Trophoblast cell (in vitro differentiated cells and primary cell): ENCODE measurements around the gene DNAJC4.

Source experiments
- DNase-seq, 2 donors: peaks; one replicate each; pipeline ENCODE4 v3.0.0-alpha.2; 2016
- H2AFZ ChIP-seq: 2 replicates; pipeline ENCODE4 v1.6.1; 2013; ENCODE audit warnings: low read length, moderate library complexity, mild to moderate bottlenecking; ENCODE audit not compliant: insufficient read depth, poor library complexity
- H2AK5ac ChIP-seq: 2 replicates; pipeline ENCODE4 v1.6.1; 2013; ENCODE audit warnings: mild to moderate bottlenecking, low read length
- H2BK120ac ChIP-seq: 2 replicates; pipeline ENCODE4 v1.6.1; 2013; ENCODE audit warnings: low read length, mild to moderate bottlenecking, moderate library complexity; ENCODE audit not compliant: insufficient read depth, poor library complexity
- H2BK12ac ChIP-seq: 2 replicates; pipeline ENCODE4 v1.6.1; 2013; ENCODE audit warnings: mild to moderate bottlenecking, low read length, moderate library complexity
- H2BK5ac ChIP-seq: 2 replicates; pipeline ENCODE4 v1.6.1; 2013; ENCODE audit warnings: low read length, low read depth, moderate library complexity, mild to moderate bottlenecking; ENCODE audit not compliant: poor library complexity
- H3K14ac ChIP-seq: 2 replicates; pipeline ENCODE4 v1.6.1; 2013; ENCODE audit warnings: mild to moderate bottlenecking, low read length
- H3K18ac ChIP-seq: 2 replicates; pipeline ENCODE4 v1.6.1; 2013; ENCODE audit warnings: mild to moderate bottlenecking, low read length
- H3K23ac ChIP-seq: 2 replicates; pipeline ENCODE4 v1.6.1; 2013; ENCODE audit warnings: low read length
- H3K27ac ChIP-seq: 2 replicates; pipeline ENCODE4 v1.5.1; 2013; ENCODE audit warnings: low read depth, mild to moderate bottlenecking, inconsistent platforms, low read length, moderate library complexity
- H3K27me3 ChIP-seq: 2 replicates; pipeline ENCODE4 v1.6.1; 2013; ENCODE audit warnings: inconsistent platforms, mild to moderate bottlenecking, low read length, moderate library complexity; ENCODE audit not compliant: insufficient read depth
- H3K36me3 ChIP-seq, 2 experiments: 1 replicate in 1 of 2; 2 replicates in 1 of 2; pipeline ENCODE4 v1.6.1; 2013; ENCODE audit warnings: low read length in 2 of 2, mild to moderate bottlenecking in 2 of 2, moderate library complexity in 1 of 2; ENCODE audit not compliant: insufficient read depth in 2 of 2, control insufficient read depth in 1 of 2
- H3K4ac ChIP-seq: 2 replicates; pipeline ENCODE4 v1.6.1; 2013; ENCODE audit warnings: low read depth, mild to moderate bottlenecking, low read length, moderate library complexity
- H3K4me1 ChIP-seq, 2 experiments: 1 replicate in 1 of 2; 2 replicates in 1 of 2; pipeline ENCODE4 v1.6.1; 2013; ENCODE audit warnings: low read length in 2 of 2, mild to moderate bottlenecking in 2 of 2, moderate library complexity in 1 of 2; ENCODE audit not compliant: insufficient read depth in 2 of 2, control insufficient read depth in 1 of 2
- H3K4me2 ChIP-seq: 2 replicates; pipeline ENCODE4 v1.6.1; 2013; ENCODE audit warnings: inconsistent platforms, mild to moderate bottlenecking, low read length, moderate library complexity
- H3K4me3 ChIP-seq: 2 replicates; pipeline ENCODE4 v1.5.1; 2013; ENCODE audit warnings: mild to moderate bottlenecking, low read depth, low read length, inconsistent platforms
- H3K79me1 ChIP-seq: one replicate; pipeline ENCODE4 v1.6.1; 2013; ENCODE audit warnings: low read length
- H3K79me2 ChIP-seq: 2 replicates; pipeline ENCODE4 v1.6.1; 2013; ENCODE audit warnings: low read length, mild to moderate bottlenecking; ENCODE audit not compliant: control insufficient read depth, insufficient read depth, poor library complexity
- H3K9ac ChIP-seq: 2 replicates; pipeline ENCODE4 v1.6.1; 2013; ENCODE audit warnings: mild to moderate bottlenecking, low read length
- H3K9me3 ChIP-seq: 2 replicates; pipeline ENCODE4 v1.6.1; 2013; ENCODE audit warnings: low read depth, mild to moderate bottlenecking, control low read depth, inconsistent platforms, low read length; ENCODE audit not compliant: insufficient read depth
- H4K12ac ChIP-seq: 2 replicates; pipeline ENCODE4 v1.6.1; 2013; ENCODE audit warnings: low read depth, mild to moderate bottlenecking, low read length, moderate library complexity
- H4K8ac ChIP-seq: 2 replicates; pipeline ENCODE4 v1.6.1; 2013; ENCODE audit warnings: low read depth, mild to moderate bottlenecking, low read length, moderate library complexity
- H4K91ac ChIP-seq: one replicate; pipeline ENCODE4 v1.6.1; 2013; ENCODE audit warnings: low read depth, mild to moderate bottlenecking, low read length, moderate library complexity
- WGBS: extraction: QIAGEN DNeasy Blood & Tissue Kit; methylation state at CpG from one replicate; pipeline ENCODE4 v1.1.7; 2013; ENCODE audit warnings: missing lambda C conversion rate; ENCODE audit not compliant: insufficient read length, insufficient coverage; ENCODE audit errors: extremely low coverage; 5-methylcytosine and 5-hydroxymethylcytosine counted together

The DNAJC4 gene

GRCh38 chr11:64225608-64226506, 4.5 kb upstream of the DNAJC4 start, which contains the start of the genes NUDT22 and TRPT1:
TSS of gene NUDT22 (plus strand) at chr11:64226274. CDS start at chr11:64226653, 379 bp downstream.
TSS of gene TRPT1 (minus strand) at chr11:64226186. CDS start at chr11:64225860, 326 bp downstream.
- Histone ChIP-seq H3K18ac (peak within 1 kb of the TSS; percentile 97), H2AFZ (peak within 1 kb of the TSS; percentile 76), H3K9me3 (peaks cover 5% of the 10 kb centered on the region), H3K79me2 (peaks cover 16% of the 10 kb centered on the region), H3K4me3 (peak within 1 kb of the TSS; percentile 83), H3K79me1 (peaks cover 20% of the 10 kb centered on the region), H3K4ac (peak within 1 kb of the TSS; percentile 74), H4K12ac (peak within 1 kb of the TSS; percentile 94), H3K36me3 (peaks cover 17 to 19% of the 10 kb centered on the region in 2 experiments), H3K4me1 (peaks cover 15 to 24% of the 10 kb centered on the region in 2 experiments), H3K23ac (no peak within 1 kb of the TSS), H2BK120ac (peak within 1 kb of the TSS; percentile 70), H3K4me2 (peak within 1 kb of the TSS; percentile 95), H2BK12ac (peak within 1 kb of the TSS; percentile 42), H2AK5ac (peak within 1 kb of the TSS; percentile 93), H2BK5ac (peak within 1 kb of the TSS; percentile 58), H4K91ac (peak within 1 kb of the TSS; percentile 94), H3K9ac (peak within 1 kb of the TSS; percentile 87), H3K14ac (peak within 1 kb of the TSS; percentile 92), H4K8ac (peak within 1 kb of the TSS; percentile 94), H3K27ac (peak within 1 kb of the TSS; percentile 5), H3K27me3 (no peaks in the 10 kb centered on the region)
- DNase-seq: peak; percentile 83 to 92
- WGBS: no CpG with 5 or more reads among the region's 54 CpGs

- Histone ChIP-seq H3K79me1 (peaks cover 20% of the 10 kb centered on the region), H3K9me3 (peaks cover 5% of the 10 kb centered on the region), H2AK5ac (peak overlapping the region; percentile 80), H2BK120ac (peak overlapping the region; percentile 70), H3K23ac (no peak overlapping the region), H3K4me1 (peaks cover 18 to 24% of the 10 kb centered on the region in 2 experiments), H4K91ac (peak overlapping the region; percentile 90), H2AFZ (peak overlapping the region; percentile 68), H2BK12ac (no peak overlapping the region), H3K79me2 (peaks cover 16% of the 10 kb centered on the region), H4K12ac (peak overlapping the region; percentile 79), H2BK5ac (peak overlapping the region; percentile 58), H4K8ac (peak overlapping the region; percentile 94), H3K36me3 (peaks cover 15 to 16% of the 10 kb centered on the region in 2 experiments), H3K27ac (no peak overlapping the region), H3K4ac (peak overlapping the region; percentile 63), H3K9ac (peak overlapping the region; percentile 87), H3K4me3 (peak overlapping the region; percentile 78), H3K27me3 (no peaks in the 10 kb centered on the region), H3K18ac (peak overlapping the region; percentile 76), H3K14ac (peak overlapping the region; percentile 90), H3K4me2 (peak overlapping the region; percentile 95)
- WGBS: no CpG with 5 or more reads among the region's 26 CpGs
- peak in 1 of 2 donors; percentile 24 for DNase-seq
Observed at GRCh38 chr11:64226507-64227051, 3.8 kb upstream of the DNAJC4 start.

GRCh38 chr11:64227405-64227956, 2.9 kb upstream of the DNAJC4 start:
- no peak overlapping the region for H4K91ac ChIP-seq
- no peak overlapping the region for H2BK12ac ChIP-seq
- peaks cover 20% of the 10 kb centered on the region for H3K79me1 ChIP-seq
- peaks cover 16% of the 10 kb centered on the region in 2 experiments for H3K36me3 ChIP-seq
- no peak overlapping the region for H3K27ac ChIP-seq
- H3K14ac ChIP-seq: no peak overlapping the region
- no peak overlapping the region for H3K4me2 ChIP-seq
- H3K18ac ChIP-seq: no peak overlapping the region
- no CpG with 5 or more reads among the region's 3 CpGs for WGBS
- H2AFZ ChIP-seq: no peak overlapping the region
- H3K79me2 ChIP-seq: peaks cover 16% of the 10 kb centered on the region
- peaks cover 5% of the 10 kb centered on the region for H3K9me3 ChIP-seq
- H2BK120ac ChIP-seq: no peak overlapping the region
- no peak overlapping the region for H2AK5ac ChIP-seq
- no peak overlapping the region for H3K4ac ChIP-seq
- DNase-seq: peak in 1 of 2 donors; percentile 60
- H3K4me3 ChIP-seq: no peak overlapping the region
- H3K27me3 ChIP-seq: no peaks in the 10 kb centered on the region
- peaks cover 18 to 24% of the 10 kb centered on the region in 2 experiments for H3K4me1 ChIP-seq
- H4K8ac ChIP-seq: no peak overlapping the region
- no peak overlapping the region for H3K23ac ChIP-seq
- H3K9ac ChIP-seq: no peak overlapping the region
- H2BK5ac ChIP-seq: no peak overlapping the region
- H4K12ac ChIP-seq: no peak overlapping the region

- Histone ChIP-seq H3K18ac (no peak overlapping the region), H3K9me3 (peaks cover 3% of the 10 kb centered on the region), H4K12ac (no peak overlapping the region), H3K9ac (no peak overlapping the region), H3K4me1 (peaks cover 16 to 22% of the 10 kb centered on the region in 2 experiments), H3K27me3 (no peaks in the 10 kb centered on the region), H2BK5ac (no peak overlapping the region), H3K14ac (no peak overlapping the region), H3K27ac (no peak overlapping the region), H2AK5ac (no peak overlapping the region), H2AFZ (no peak overlapping the region), H3K23ac (no peak overlapping the region), H3K36me3 (peaks cover 3 to 4% of the 10 kb centered on the region in 2 experiments), H4K91ac (no peak overlapping the region), H3K4me2 (no peak overlapping the region), H3K4me3 (no peak overlapping the region), H2BK120ac (no peak overlapping the region), H2BK12ac (no peak overlapping the region), H3K79me1 (peaks cover 23% of the 10 kb centered on the region), H4K8ac (no peak overlapping the region), H3K79me2 (peaks cover 19% of the 10 kb centered on the region), H3K4ac (no peak overlapping the region)
- DNase-seq: no peak
- WGBS: no CpG with 5 or more reads among the region's 12 CpGs
Observed at GRCh38 chr11:64229090-64229743, 1.1 kb upstream of the DNAJC4 start.
